Chondrocyte (in vitro differentiated cells): Measurements from ENCODE around the gene LYPD6. TPM values are rescaled to one million over a fixed set of nuclear protein-coding genes. Genes with fewer than 3 reads are reported as not detected.

ENCODE experiments used
- DNase-seq: peaks from one replicate; pipeline ENCODE4 v3.0.0; 2021; ENCODE audit warnings: mixed read lengths, low spot score
- H3K27ac Mint-ChIP-seq: one replicate; pipeline ENCODE4 v1.8.0; 2021; ENCODE audit warnings: mild to moderate bottlenecking, moderate library complexity, mixed read lengths; ENCODE audit not compliant: unreplicated experiment
- H3K27me3 Mint-ChIP-seq: 2 replicates; pipeline ENCODE4 v1.8.0; 2021; ENCODE audit warnings: low read depth, mixed read lengths
- H3K36me3 Mint-ChIP-seq: 2 replicates; pipeline ENCODE4 v1.8.0; 2021; ENCODE audit warnings: low read depth, mixed read lengths
- H3K4me1 Mint-ChIP-seq: 2 replicates; pipeline ENCODE4 v1.8.0; 2021; ENCODE audit warnings: low read depth, mild to moderate bottlenecking, mixed read lengths
- H3K4me3 Mint-ChIP-seq: one replicate; pipeline ENCODE4 v1.8.0; 2021; ENCODE audit warnings: mild to moderate bottlenecking, moderate library complexity, mixed read lengths; ENCODE audit not compliant: unreplicated experiment
- H3K9me3 Mint-ChIP-seq: 2 replicates; pipeline ENCODE4 v1.8.0; 2021; ENCODE audit warnings: low read depth, mixed read lengths
- total RNA-seq: library from RNA; stranded (reverse); gene quantifications from 3 replicates; pipeline ENCODE4 v1.2.1, GENCODE V29; 2021
- TF ChIP-seq, protein P1 (sequence below): fragments of 200-600 bp; sonication (generic); IDR thresholded peaks from 2 replicates; pipeline ENCODE4 v1.5.0; 2021; ENCODE audit warnings: antibody characterized with exemption, mild to moderate bottlenecking, moderate library complexity

Gene LYPD6
- total RNA-seq, 1 donor from 2014 or later, result 0.57 TPM

- peaks cover 4% of the 10 kb centered on the region for H3K27me3 Mint-ChIP-seq
- peaks cover 17% of the 10 kb centered on the region for H3K4me1 Mint-ChIP-seq
- no peak overlapping the region for H3K4me3 Mint-ChIP-seq
- no peak overlapping the region for H3K27ac Mint-ChIP-seq
- no peak for DNase-seq
- H3K9me3 Mint-ChIP-seq, result no peaks in the 10 kb centered on the region
- TF ChIP-seq, protein P1, sequence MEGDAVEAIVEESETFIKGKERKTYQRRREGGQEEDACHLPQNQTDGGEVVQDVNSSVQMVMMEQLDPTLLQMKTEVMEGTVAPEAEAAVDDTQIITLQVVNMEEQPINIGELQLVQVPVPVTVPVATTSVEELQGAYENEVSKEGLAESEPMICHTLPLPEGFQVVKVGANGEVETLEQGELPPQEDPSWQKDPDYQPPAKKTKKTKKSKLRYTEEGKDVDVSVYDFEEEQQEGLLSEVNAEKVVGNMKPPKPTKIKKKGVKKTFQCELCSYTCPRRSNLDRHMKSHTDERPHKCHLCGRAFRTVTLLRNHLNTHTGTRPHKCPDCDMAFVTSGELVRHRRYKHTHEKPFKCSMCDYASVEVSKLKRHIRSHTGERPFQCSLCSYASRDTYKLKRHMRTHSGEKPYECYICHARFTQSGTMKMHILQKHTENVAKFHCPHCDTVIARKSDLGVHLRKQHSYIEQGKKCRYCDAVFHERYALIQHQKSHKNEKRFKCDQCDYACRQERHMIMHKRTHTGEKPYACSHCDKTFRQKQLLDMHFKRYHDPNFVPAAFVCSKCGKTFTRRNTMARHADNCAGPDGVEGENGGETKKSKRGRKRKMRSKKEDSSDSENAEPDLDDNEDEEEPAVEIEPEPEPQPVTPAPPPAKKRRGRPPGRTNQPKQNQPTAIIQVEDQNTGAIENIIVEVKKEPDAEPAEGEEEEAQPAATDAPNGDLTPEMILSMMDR, result no peak
- H3K36me3 Mint-ChIP-seq, result no peaks in the 10 kb centered on the region
Observed at GRCh38 chr2:149332364-149332763, 2.0 kb downstream of the LYPD6 start.

- Mint-ChIP-seq H3K9me3 (no peaks in the 10 kb centered on the region), H3K27ac (no peak overlapping the region), H3K36me3 (no peaks in the 10 kb centered on the region), H3K4me1 (peaks cover 17% of the 10 kb centered on the region), H3K27me3 (no peaks in the 10 kb centered on the region), H3K4me3 (no peak overlapping the region)
- TF ChIP-seq, protein P1, result no peak
- DNase-seq, result no peak
Observed at GRCh38 chr2:149333636-149334035, 3.2 kb downstream of the LYPD6 start.

DNA sequence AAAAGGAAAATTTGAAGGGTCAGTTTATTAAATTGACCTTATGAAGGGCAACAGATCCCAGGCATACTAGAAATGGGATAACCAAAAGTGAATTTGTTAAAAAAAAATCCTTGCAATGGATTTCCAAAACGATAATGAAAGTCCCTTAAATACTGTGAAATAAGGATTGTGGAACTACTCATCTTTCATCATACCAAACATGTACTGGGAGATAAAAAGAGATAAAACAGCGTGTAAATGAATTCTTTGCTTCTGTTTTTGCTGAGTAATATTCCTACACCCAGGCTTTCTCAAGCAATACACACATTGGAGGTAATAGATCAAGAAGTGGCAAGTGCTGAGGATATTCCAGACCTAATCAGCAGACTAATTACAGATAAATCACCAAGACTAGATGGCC lies 3.8 kb downstream of the LYPD6 start:
- no peak overlapping the region for H3K4me3 Mint-ChIP-seq
- no peaks in the 10 kb centered on the region for H3K27me3 Mint-ChIP-seq
- H3K27ac Mint-ChIP-seq, result no peak overlapping the region

DNA sequence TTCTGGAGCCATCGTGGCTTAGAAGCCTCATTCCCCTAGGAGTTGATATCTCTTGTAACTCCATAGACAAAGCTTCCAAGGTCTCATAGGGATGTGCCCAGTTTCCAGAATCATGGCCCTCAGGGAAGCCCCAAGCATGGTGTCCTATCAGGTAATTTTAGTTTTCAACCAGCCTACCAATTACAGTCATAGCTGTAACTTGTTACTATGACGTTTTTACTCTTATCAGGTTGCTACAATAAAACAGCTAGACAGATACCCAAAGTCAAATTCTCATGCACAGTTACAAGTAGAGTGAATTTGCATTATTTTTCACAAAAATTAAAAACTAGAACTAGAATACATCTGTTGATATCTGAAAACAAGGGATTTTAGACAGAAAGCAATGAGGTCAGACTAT lies 8.9 kb downstream of the LYPD6 start:
- Mint-ChIP-seq H3K4me1 (no peaks in the 10 kb centered on the region), H3K36me3 (no peaks in the 10 kb centered on the region), H3K9me3 (no peaks in the 10 kb centered on the region), H3K27ac (no peak overlapping the region), H3K4me3 (no peak overlapping the region), H3K27me3 (no peaks in the 10 kb centered on the region)
- TF ChIP-seq, protein P1, result no peak
- DNase-seq, result no peak

More for the DNA sequence above, 3.8 kb downstream of the LYPD6 start:
- Mint-ChIP-seq H3K9me3 (no peaks in the 10 kb centered on the region), H3K36me3 (no peaks in the 10 kb centered on the region), H3K4me1 (peaks cover 14% of the 10 kb centered on the region)
- no peak for DNase-seq
- TF ChIP-seq, protein P1, result no peak

DNA sequence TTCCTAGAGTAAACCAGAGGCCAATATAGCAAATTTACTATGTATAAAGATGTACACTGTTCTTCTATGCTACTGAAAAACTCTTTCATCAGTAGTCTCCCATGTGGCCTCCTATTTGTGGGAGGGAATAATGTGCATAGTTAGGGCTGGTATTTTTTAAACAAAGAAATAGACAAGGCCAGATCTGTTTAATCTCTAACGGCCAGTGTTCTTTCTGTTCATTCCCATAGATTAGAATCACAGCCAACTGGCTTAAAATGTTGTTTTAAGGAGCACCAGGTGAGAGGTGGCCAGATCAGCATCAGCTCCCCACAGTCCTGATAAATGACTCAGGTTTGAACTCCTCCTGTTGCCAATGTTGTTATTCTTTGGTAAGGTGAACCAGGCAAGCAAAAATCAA lies 12.1 kb downstream of the LYPD6 start:
- no peak for DNase-seq
- Mint-ChIP-seq H3K9me3 (no peaks in the 10 kb centered on the region), H3K4me1 (no peaks in the 10 kb centered on the region), H3K4me3 (no peak overlapping the region), H3K36me3 (no peaks in the 10 kb centered on the region), H3K27ac (no peak overlapping the region), H3K27me3 (no peaks in the 10 kb centered on the region)
- TF ChIP-seq, protein P1, result no peak
